Effector memory CD8-positive, alpha-beta T cell (primary cell): Measurements from ENCODE around the gene DGCR6.
"Not testable (repeated sequence)": the region's sequence is repeated elsewhere in the genome, so short reads cannot be mapped to it uniquely, and the experiment has no call there.

Source experiments
- ATAC-seq: fragments of 150-1000 bp; cut with Tn5 transposase; replicated peaks from 2 replicates; pipeline ENCODE4 v1.10.0; 2021; ENCODE audit warnings: mild to moderate bottlenecking, moderate library complexity
- DNase-seq, 3 experiments: peaks; one replicate each; pipeline ENCODE4 v3.0.0; 2021
- H3K27ac Mint-ChIP-seq, 2 donors: one replicate each; pipeline ENCODE4 v1.8.0; 2022; ENCODE audit warnings: mild to moderate bottlenecking in 2 of 2, mixed read lengths in 2 of 2, moderate library complexity in 2 of 2
- H3K27me3 Mint-ChIP-seq, 2 donors: one replicate each; pipeline ENCODE4 v1.8.0; 2022; ENCODE audit warnings: mixed read lengths in 2 of 2
- H3K36me3 Mint-ChIP-seq: one replicate; pipeline ENCODE4 v1.8.0; 2022; ENCODE audit warnings: mild to moderate bottlenecking, moderate library complexity, mixed read lengths; ENCODE audit not compliant: insufficient read depth
- H3K4me1 Mint-ChIP-seq, 2 donors: one replicate each; pipeline ENCODE4 v1.8.0; 2022; ENCODE audit warnings: low read depth in 2 of 2, mixed read lengths in 2 of 2
- H3K4me3 Mint-ChIP-seq, 2 donors: one replicate each; pipeline ENCODE4 v1.8.0; 2022; ENCODE audit warnings: mild to moderate bottlenecking in 2 of 2, mixed read lengths in 2 of 2, moderate library complexity in 2 of 2
- H3K9me3 Mint-ChIP-seq, 2 donors: one replicate each; pipeline ENCODE4 v1.8.0; 2022; ENCODE audit warnings: mixed read lengths in 2 of 2
- total RNA-seq, 9 experiments: gene quantifications; one replicate each; lab custom pipeline; 2026; lab: John Stamatoyannopoulos, UW

The DGCR6 gene
- 0 to 4.5 (median 0.40) reads per million in 9 experiments for total RNA-seq

DNA sequence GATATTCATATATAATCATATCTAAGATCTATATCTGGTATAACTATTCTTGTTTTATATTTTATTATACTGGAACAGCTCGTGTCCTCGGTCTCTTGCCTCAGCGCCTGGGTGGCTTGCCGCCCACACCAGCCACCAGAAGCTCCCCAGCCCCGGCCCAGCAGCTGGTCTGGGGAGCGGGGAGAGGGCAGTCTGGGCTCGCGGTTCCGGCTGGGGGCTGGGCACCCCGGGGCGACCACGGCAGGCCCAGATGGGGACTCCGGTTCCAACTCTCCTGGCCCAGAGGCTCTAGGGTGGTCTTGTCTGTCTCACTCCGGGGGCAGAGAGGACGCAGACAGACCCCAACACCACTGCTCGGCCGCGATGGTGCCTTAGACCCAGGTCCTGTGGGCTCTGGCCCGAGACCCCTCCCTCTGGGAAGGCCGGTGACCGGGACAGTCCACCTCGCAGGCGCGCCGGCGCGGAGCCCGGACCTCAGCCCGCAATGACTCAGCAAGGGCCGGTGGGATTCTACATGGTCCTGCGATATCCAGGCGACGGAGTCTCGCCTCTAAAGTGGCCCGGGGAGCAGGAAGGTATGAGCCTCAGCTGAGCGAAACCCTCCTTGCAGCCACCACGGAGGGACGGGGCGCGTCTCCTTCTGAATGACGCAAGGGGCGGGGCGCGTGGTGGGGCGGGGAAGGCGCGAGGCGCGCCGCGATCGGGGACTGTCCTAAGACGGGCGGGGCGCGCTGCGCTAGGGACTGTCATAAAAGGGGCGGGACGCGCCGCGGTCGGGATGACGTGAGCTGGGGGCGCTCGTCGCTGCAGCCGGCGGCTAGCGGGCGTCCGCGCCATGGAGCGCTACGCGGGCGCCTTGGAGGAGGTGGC is at the start of gene DGCR6:
Gene DGCR6, plus strand, starts transcription at position 781 of the 870 bp plus-strand sequence. Its CDS starts 55 bp downstream, at position 836.
- DNase-seq (no peak), ATAC-seq (peak; percentile 94)
- Mint-ChIP-seq H3K4me3 (no peak within 1 kb of the TSS), H3K36me3 (no peaks in the 10 kb centered on the region), H3K27me3 (no peaks in the 10 kb centered on the region), H3K9me3 (no peaks in the 10 kb centered on the region), H3K27ac (no peak within 1 kb of the TSS), H3K4me1 (no peaks in the 10 kb centered on the region)

DNA sequence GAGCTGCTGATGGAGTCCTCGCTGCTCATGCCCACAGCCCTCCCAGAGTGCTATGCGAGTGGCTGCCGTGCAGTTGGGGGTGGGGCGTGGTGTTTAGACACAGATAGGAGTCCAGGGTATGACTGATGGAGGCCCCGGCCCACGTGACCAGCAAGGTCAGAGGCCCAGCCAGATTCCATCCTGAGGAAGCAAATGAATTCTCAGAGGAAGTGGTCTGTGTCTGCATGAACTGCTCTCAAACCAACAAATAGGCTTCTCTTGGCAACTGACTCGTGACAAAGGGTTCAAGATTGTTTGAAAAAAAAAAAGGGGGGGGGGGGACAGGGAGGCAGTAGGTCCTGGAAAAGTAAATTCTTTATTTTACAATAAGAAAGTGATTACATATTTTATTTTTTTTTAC is 46.8 kb upstream of the DGCR6 start:
- H3K27ac Mint-ChIP-seq, H3K36me3 Mint-ChIP-seq, H3K27me3 Mint-ChIP-seq, H3K4me3 Mint-ChIP-seq, DNase-seq, H3K4me1 Mint-ChIP-seq, ATAC-seq, H3K9me3 Mint-ChIP-seq: not testable (repeated sequence)

DNA sequence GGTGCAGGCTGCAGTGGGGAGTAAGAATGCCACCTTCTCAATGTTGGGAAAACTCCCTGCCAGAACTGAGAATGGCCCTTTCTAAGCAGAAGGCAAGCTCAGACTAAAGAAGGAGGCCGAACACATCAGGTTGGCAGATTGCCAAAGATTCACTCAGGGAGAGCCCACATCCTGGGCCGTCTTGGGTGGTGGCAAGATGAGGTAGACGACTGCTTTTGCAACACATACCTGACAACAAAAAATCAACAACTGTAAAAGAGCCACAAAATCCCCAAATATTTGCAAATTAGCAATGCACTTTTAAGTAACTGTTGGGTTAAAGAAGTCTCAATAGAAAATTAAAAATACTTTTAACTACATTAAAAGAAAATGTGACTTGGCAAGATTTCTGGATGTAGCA is 24.9 kb upstream of the DGCR6 start:
- not testable (repeated sequence) for H3K9me3 Mint-ChIP-seq, H3K27me3 Mint-ChIP-seq, H3K36me3 Mint-ChIP-seq, ATAC-seq, H3K4me3 Mint-ChIP-seq, H3K27ac Mint-ChIP-seq, H3K4me1 Mint-ChIP-seq
- peak; percentile 66 to 72 (median 68) for DNase-seq

DNA sequence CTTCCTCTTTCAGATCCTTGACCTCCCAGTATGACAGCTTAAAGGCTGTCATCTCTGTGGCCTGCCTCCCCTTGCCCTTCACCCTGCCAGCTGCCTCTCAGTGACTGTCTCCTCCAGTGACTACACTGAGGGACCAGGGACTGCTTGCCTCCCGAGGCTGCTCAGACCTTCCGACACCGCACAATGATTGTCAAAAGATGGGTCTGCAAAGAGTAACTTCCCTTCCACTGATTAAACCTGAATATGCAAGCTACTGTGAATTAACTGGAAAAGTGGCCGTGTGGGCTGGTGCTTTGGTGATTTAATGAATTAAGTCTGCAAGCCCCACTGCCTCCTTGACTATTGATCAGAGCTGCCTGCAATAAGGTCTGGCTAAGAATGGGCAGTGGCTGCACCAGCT is 21.7 kb upstream of the DGCR6 start:
- not testable (repeated sequence) for H3K36me3 Mint-ChIP-seq, H3K27me3 Mint-ChIP-seq, ATAC-seq, DNase-seq, H3K27ac Mint-ChIP-seq, H3K4me3 Mint-ChIP-seq, H3K4me1 Mint-ChIP-seq, H3K9me3 Mint-ChIP-seq

DNA sequence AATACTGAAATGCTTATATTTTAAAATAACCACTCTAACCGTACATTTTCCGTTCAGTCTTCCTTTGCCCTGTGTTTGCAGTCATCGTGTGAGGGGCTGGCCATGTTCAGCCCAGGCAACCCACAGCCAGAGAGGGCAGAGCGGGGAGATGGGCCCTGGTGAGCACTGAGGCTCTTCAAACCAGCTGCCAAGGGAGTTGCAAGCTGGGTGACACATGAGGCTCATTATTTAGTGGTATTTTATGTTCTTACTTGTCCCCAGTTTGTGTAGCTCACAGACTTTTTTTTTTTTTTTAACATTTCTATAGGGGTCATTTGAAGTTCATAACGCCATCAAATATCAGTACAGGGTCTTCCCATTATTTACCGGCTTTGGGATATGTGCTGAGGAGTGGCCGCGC is 18.0 kb upstream of the DGCR6 start:
- Mint-ChIP-seq H3K9me3 (no peaks in the 10 kb centered on the region), H3K27me3 (no peaks in the 10 kb centered on the region), H3K4me3 (no peak overlapping the region), H3K4me1 (no peaks in the 10 kb centered on the region), H3K27ac (no peak overlapping the region), H3K36me3 (no peaks in the 10 kb centered on the region)
- ATAC-seq (no peak), DNase-seq (no peak)

DNA sequence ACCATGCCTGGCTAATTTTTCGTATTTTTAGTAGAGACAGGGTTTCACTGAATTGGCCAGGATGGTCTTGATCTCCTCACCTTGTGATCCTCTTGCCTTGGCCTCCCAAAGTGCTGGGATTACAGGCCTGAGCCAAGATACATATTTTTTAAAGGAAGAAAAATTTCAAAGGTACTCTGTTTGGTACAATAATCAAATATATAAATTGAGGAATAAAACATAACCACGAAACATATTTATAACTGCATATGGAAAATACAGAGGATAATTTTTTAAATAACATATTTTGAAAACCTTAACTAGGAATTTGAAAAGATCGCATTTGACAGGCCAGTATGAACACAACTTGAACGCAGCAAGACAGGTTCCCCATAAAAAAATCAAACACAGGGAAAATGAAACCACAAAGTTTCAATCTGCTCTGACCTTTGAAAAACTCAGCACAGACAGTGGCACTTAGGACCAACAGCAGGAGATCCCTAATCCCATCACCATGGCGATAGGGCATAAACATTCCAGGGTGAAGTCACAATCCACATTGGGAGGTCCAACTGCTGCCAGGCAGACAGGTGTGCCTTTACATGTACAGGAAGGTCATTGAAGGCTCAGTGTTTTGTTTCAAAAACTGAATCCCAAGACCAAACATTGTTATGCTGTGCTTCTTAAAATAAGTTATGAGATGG is 15.5 kb upstream of the DGCR6 start:
- not testable (repeated sequence) for H3K4me3 Mint-ChIP-seq, DNase-seq, ATAC-seq, H3K4me1 Mint-ChIP-seq, H3K9me3 Mint-ChIP-seq, H3K27me3 Mint-ChIP-seq, H3K27ac Mint-ChIP-seq, H3K36me3 Mint-ChIP-seq

DNA sequence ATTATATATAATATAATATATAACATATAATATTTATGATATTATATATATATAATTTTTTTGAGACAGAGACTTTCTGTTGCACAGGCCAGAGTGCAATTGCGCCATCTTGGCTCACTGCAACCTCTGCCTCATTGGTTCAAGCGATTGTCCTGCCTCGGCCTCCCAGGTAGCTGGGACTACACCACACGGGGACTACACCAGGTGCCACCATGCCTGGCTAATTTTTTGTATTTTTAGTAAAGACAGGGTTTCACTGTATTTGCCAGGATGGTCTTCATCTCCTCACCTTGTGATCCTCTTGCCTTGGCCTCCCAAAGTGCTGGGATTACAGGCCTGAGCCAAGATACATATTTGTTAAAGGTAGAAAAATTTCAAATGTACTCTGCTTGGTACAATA is 12.3 kb upstream of the DGCR6 start:
- not testable (repeated sequence) for H3K4me3 Mint-ChIP-seq, H3K36me3 Mint-ChIP-seq, H3K4me1 Mint-ChIP-seq, H3K27ac Mint-ChIP-seq, H3K27me3 Mint-ChIP-seq, ATAC-seq, H3K9me3 Mint-ChIP-seq, DNase-seq

DNA sequence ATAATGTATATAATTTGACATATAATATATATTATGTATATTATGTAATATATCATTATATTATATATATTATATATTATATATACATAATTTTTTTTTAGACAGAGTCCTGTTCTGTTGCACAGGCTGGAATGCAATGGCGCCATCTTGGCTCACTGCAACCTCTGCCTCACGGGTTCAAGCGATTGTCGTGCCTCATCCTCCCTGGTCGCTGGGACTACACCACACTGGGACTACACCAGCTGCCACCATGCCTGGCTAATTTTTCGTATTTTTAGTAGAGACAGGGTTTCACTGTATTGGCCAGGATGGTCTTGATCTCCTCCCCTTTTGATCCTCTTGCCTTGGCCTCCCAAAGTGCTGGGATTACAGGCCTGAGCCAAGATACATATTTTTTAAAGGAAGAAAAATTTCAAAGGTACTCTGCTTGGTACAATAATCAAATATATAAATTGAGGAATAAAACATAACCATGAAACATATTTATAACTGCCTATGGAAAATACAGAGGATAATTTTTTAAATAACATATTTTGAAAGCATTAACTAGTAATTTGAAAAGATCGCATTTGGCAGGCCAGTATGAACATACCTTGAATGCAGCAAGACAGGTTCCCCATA is 10.0 kb upstream of the DGCR6 start:
- H3K9me3 Mint-ChIP-seq, H3K27ac Mint-ChIP-seq, DNase-seq, H3K36me3 Mint-ChIP-seq, H3K4me1 Mint-ChIP-seq, H3K4me3 Mint-ChIP-seq, H3K27me3 Mint-ChIP-seq, ATAC-seq: not testable (repeated sequence)

DNA sequence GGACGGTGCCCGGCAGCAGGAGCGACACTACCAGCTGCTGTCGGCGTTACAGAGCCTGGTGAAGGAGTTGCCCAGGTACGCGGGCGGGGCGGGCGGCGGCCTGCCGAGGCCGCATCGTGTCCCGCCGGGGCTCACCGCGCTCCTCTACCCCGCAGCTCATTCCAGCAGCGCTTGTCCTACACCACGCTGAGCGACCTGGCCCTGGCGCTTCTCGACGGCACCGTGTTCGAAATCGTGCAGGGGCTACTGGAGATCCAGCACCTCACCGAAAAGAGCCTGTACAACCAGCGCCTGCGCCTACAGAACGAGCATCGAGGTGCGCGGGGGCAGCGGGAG is 258 bp downstream of the DGCR6 start:
- H3K4me3 Mint-ChIP-seq, H3K9me3 Mint-ChIP-seq, H3K4me1 Mint-ChIP-seq, H3K27me3 Mint-ChIP-seq, H3K27ac Mint-ChIP-seq, DNase-seq, H3K36me3 Mint-ChIP-seq: not testable (repeated sequence)
- peak; percentile 6 for ATAC-seq

DNA sequence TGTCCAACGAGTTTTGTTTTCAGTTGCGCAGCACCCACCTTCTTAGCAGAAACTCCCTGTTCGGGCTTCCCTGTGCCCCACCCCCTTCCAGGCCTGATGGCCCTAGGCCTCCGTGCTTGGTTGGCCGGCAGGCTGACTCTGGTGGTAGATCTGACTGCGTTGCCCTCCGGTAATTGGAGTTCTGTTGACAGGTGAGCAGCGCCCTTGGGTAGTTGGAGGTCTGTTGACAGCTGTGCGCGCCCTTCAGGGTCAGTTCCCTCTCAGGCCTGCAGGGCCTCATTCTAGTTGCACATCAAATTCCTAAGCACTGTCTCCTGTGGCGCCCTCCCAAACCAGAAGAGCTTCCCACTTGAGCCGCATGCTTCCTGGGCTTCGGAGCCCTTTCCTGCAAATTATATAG is 776 bp downstream of the DGCR6 start:
- DNase-seq (no peak), ATAC-seq (no peak)
- H3K27me3 Mint-ChIP-seq = no peaks in the 10 kb centered on the region
- H3K4me1 Mint-ChIP-seq = no peaks in the 10 kb centered on the region
- no peak overlapping the region for H3K4me3 Mint-ChIP-seq
- H3K9me3 Mint-ChIP-seq = no peaks in the 10 kb centered on the region
- no peaks in the 10 kb centered on the region for H3K36me3 Mint-ChIP-seq
- H3K27ac Mint-ChIP-seq = no peak overlapping the region

DNA sequence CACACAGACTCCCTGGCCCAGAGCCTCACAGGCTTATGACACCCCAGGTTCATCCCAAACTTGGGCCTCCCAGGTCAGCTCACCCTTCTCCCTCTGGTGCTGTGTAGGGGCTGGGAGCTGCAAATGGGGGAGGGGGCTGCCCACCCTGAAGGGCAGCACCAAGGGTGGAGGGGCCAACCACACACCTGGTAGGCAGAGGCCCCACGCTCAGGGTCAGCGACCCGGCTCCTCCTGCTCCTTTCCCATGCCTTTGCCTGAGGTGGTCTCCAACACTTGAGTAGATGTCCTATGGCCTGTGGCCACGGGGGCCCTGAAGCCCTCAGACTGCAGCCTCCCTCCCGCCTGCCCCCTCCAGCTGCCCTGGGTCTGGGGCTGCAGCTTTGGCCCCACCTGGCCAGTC is 3.4 kb downstream of the DGCR6 start:
- H3K27ac Mint-ChIP-seq = no peak overlapping the region
- ATAC-seq (no peak), DNase-seq (no peak)
- H3K9me3 Mint-ChIP-seq = no peaks in the 10 kb centered on the region
- no peaks in the 10 kb centered on the region for H3K36me3 Mint-ChIP-seq
- H3K27me3 Mint-ChIP-seq = no peaks in the 10 kb centered on the region
- no peak overlapping the region for H3K4me3 Mint-ChIP-seq
- no peaks in the 10 kb centered on the region for H3K4me1 Mint-ChIP-seq

DNA sequence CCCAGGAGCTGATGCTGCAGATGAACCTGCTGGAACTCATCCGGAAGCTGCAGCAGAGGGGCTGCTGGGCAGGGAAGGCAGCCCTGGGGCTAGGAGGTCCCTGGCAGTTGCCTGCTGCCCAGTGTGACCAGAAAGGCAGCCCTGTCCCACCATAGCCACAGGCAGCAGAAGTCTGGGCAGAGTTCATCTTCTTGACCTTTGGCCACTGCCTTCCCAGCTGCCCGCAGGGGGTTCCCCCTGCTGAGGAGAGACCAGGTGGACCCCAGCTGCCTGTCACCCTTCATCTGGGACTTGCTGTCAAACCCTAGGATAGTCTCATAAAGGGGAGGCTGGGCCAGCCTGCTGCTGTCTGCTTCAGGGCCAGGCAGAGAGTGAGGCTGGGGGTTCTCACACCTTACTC is 5.4 kb downstream of the DGCR6 start:
- not testable (repeated sequence) for ATAC-seq, DNase-seq, H3K4me1 Mint-ChIP-seq, H3K4me3 Mint-ChIP-seq, H3K27me3 Mint-ChIP-seq, H3K27ac Mint-ChIP-seq, H3K9me3 Mint-ChIP-seq, H3K36me3 Mint-ChIP-seq

DNA sequence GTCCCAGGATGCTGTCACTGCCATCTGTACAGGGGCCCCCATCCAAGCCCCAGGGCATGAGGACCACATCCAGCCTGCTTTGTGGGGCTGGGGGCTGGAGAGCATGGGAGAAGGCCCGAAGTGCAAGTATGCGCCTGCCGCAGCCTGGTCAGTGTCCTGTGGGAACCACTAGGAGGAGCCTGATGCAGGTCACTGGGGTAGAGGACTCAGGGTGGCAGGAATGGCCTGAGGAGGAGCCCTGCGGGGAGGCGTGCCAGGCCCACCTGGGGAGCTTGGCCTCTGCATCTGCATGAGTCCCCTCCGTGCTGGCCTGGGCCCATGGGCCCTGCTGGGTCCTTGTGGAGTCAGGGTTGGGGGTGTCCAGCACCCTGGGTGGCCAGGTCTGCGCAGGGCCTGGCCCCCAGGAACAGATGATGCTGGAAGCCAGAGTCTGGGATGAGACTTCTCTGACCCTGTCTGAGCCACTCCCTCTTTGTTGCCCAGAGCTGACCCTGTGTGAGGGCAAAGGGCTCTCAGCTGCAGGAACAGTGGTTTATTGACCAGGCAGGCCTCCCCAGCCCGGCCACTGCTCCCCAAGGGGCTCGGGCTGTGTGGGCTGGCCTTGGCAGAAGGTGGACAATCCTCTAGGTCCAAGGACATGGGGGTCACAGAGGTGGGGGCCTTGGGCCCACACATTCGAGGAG is 6.3 kb downstream of the DGCR6 start:
- not testable (repeated sequence) for H3K9me3 Mint-ChIP-seq, ATAC-seq, DNase-seq, H3K4me1 Mint-ChIP-seq, H3K36me3 Mint-ChIP-seq, H3K27me3 Mint-ChIP-seq, H3K4me3 Mint-ChIP-seq, H3K27ac Mint-ChIP-seq
